Measurements from ENCODE around the gene FAM229B.

The FAM229B gene

GRCh38 chr6:112144145-112144926 is 56.9 kb downstream of the FAM229B start:
- no peak for DNase-seq

- no peak for DNase-seq
These were observed 57.7 kb downstream of the FAM229B start for GRCh38 chr6:112145080-112145573.

- DNase-seq, result no peak
These were observed 60.7 kb downstream of the FAM229B start for GRCh38 chr6:112148103-112148502.

- no peak for DNase-seq
These were observed 61.8 kb downstream of the FAM229B start for GRCh38 chr6:112149236-112149635.

GRCh38 chr6:112149719-112150263 is 62.4 kb downstream of the FAM229B start:
- no peak for DNase-seq

- DNase-seq, result no peak
These were observed 63.0 kb downstream of the FAM229B start for GRCh38 chr6:112150363-112150762.

Measured in effector CD4-positive, alpha-beta T cell (primary cell).